Ishikawa (cell line): Measurements from ENCODE around the gene CTNND2.

Experiments used
- CEBPB ChIP-seq: IDR thresholded peaks from 2 replicates; pipeline ENCODE4 v1.6.1; 2012
- EP300 ChIP-seq: IDR thresholded peaks from 2 replicates; pipeline ENCODE4 v1.6.1; 2012; ENCODE audit warnings: borderline replicate concordance
- MAX ChIP-seq: IDR thresholded peaks from 2 replicates; pipeline ENCODE4 v1.6.1; 2012
- TAF1 ChIP-seq: IDR thresholded peaks from 2 replicates; pipeline ENCODE4 v1.6.1; 2012; ENCODE audit warnings: low read depth, mild to moderate bottlenecking
- TEAD4 ChIP-seq: IDR thresholded peaks from 2 replicates; pipeline ENCODE4 v1.6.1; 2012
- ZBTB7A ChIP-seq: IDR thresholded peaks from 2 replicates; pipeline ENCODE4 v1.6.1; 2012; ENCODE audit warnings: low read depth

- TF ChIP-seq MAX (no peak), CEBPB (no peak), EP300 (no peak), TAF1 (no peak), TEAD4 (no peak), ZBTB7A (no peak)
Measured at GRCh38 chr5:11248966-11249365, 655.3 kb downstream of the CTNND2 start.
